ENCODE results near the gene ZNF14. TPM values are rescaled to one million over a fixed set of nuclear protein-coding genes. Genes with fewer than 3 reads are reported as not detected.

ZNF14 gene
- total and polyA plus RNA-seq, 2 experiments from 2014 or later, result 4.6 to 10.2 TPM

GRCh38 chr19:19748249-19748938 lies 15.5 kb upstream of the ZNF14 start (continued):
- no peak for TF ChIP-seq ZNF462 (CRISPR knock-in tag; IDR thresholded peaks at IDR 0.05)
- TF ChIP-seq ZNF331 (CRISPR knock-in tag; IDR thresholded peaks at IDR 0.05; ENCODE audit: low read depth), result no peak
- no peak for TF ChIP-seq NANOG (IDR thresholded peaks at IDR 0.05; ENCODE audit: borderline replicate concordance)
- TF ChIP-seq EZH2phosphoT487 (IDR thresholded peaks at IDR 0.05; ENCODE audit: unreplicated experiment), result no peak

- Histone ChIP-seq H3K4me1 (ENCODE audit: insufficient read depth) (no peaks in the 10 kb centered on the region), H3K4me3 (no peak overlapping the region), H3K36me3 (ENCODE audit: insufficient read depth) (no peaks in the 10 kb centered on the region), H2AFZ (no peak overlapping the region), H3F3A (replicated peaks; ENCODE audit: low read depth) (no peaks in the 10 kb centered on the region), H3K27ac (ENCODE audit: low read depth) (no peak overlapping the region), H3K27me3 (ENCODE audit: insufficient read depth) (no peaks in the 10 kb centered on the region), H4K20me1 (replicated peaks; ENCODE audit: insufficient read depth) (no peaks in the 10 kb centered on the region), H3K4me2 (no peak overlapping the region), H3K9me2 (ENCODE audit: insufficient read depth) (0 out of 2 replicates have a peak, but pooled peaks cover 2% of the 10 kb centered on the region), H3K79me2 (replicated peaks; ENCODE audit: insufficient read depth) (no peaks in the 10 kb centered on the region)
- no peaks in the 10 kb centered on the region; the same call in 2 of the 3 replicates for H3K36me3 Mint-ChIP-seq (ENCODE audit: low read depth)
- H3K9me3 Mint-ChIP-seq, result peaks cover 7% of the 10 kb centered on the region; the same call in 1 of the 3 replicates
- no peak overlapping the region for H3K27ac Mint-ChIP-seq
- H3K27me3 Mint-ChIP-seq (ENCODE audit: insufficient read depth, low read depth, poor library complexity), result peaks cover 6% of the 10 kb centered on the region
- ATAC-seq, result no peak
- no peak overlapping the region for H3K4me3 Mint-ChIP-seq
- no peak for DNase-seq (ENCODE audit: low spot score)
- no peaks in the 10 kb centered on the region for H3K4me1 Mint-ChIP-seq
- TF ChIP-seq STAT1 (IDR thresholded peaks at IDR 0.05; ENCODE audit: unreplicated experiment) (no peak), ZNF462 (CRISPR knock-in tag; IDR thresholded peaks at IDR 0.05) (no peak), CREB1 (CRISPR knock-in tag; IDR thresholded peaks at IDR 0.05; ENCODE audit: low read depth) (no peak), ZNF331 (CRISPR knock-in tag; IDR thresholded peaks at IDR 0.05; ENCODE audit: low read depth) (no peak)
Observed at GRCh38 chr19:19747357-19748220, 14.7 kb upstream of the ZNF14 start.

Data from GM23338 (cell line).